D721Med (cell line): ENCODE results near the gene NKX2-1.

Experiments
- DNase-seq: peaks from one replicate; pipeline ENCODE4 v3.0.0; 2011; ENCODE audit warnings: low spot score; ENCODE audit not compliant: insufficient read length
- FAIRE-seq: peaks from 2 replicates; lab custom pipeline; 2011; peaks lifted over from hg19 to GRCh38; lab: Jason Lieb, UNC
- TF ChIP-seq, protein P1 (sequence below): IDR thresholded peaks from 2 replicates; pipeline ENCODE4 v1.5.1; 2012; ENCODE audit warnings: mild to moderate bottlenecking, control low read depth; ENCODE audit not compliant: insufficient read depth; ENCODE audit errors: missing control alignments

The NKX2-1 gene

DNA sequence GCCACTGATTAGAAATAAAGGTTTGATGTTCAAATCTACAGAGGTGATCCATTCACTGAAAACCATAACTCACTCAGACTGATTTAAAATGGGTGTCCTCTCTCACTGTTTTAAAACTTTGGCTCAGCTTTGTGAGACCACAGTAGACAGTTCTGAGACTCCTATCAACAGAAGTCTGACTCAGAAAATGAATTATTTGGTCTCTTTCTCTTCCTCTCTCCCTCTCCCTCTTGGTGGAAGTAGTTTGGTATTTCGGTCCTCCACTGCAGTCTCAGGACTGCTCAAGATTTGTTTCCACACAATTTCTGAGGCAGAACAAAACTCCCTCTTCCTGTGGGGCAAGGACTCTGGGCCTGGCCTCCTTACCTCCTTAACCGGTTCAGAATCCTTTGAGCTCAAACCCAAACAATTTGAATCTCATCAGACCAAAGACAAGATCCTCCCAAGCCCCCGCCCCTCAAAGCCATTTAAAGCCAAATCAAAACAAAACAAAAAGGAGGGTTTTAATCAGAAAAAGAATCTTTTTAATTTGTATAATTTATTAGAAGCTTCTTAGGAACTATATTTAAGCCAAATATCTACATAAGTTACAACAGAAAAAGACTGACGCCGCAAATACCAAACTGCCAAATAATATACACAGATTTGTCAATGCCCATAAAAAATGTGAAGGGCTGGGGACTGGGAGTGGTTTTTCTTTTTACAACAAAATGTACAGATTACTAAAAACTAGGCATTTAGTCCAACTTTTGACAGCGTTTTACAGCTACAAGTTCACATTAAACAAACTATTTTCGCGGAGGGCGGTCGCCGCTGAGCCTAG is 3.9 kb downstream of the NKX2-1 start:
- TF ChIP-seq, protein P1, sequence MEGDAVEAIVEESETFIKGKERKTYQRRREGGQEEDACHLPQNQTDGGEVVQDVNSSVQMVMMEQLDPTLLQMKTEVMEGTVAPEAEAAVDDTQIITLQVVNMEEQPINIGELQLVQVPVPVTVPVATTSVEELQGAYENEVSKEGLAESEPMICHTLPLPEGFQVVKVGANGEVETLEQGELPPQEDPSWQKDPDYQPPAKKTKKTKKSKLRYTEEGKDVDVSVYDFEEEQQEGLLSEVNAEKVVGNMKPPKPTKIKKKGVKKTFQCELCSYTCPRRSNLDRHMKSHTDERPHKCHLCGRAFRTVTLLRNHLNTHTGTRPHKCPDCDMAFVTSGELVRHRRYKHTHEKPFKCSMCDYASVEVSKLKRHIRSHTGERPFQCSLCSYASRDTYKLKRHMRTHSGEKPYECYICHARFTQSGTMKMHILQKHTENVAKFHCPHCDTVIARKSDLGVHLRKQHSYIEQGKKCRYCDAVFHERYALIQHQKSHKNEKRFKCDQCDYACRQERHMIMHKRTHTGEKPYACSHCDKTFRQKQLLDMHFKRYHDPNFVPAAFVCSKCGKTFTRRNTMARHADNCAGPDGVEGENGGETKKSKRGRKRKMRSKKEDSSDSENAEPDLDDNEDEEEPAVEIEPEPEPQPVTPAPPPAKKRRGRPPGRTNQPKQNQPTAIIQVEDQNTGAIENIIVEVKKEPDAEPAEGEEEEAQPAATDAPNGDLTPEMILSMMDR = no peak
- FAIRE-seq = no peak
- no peak for DNase-seq

DNA sequence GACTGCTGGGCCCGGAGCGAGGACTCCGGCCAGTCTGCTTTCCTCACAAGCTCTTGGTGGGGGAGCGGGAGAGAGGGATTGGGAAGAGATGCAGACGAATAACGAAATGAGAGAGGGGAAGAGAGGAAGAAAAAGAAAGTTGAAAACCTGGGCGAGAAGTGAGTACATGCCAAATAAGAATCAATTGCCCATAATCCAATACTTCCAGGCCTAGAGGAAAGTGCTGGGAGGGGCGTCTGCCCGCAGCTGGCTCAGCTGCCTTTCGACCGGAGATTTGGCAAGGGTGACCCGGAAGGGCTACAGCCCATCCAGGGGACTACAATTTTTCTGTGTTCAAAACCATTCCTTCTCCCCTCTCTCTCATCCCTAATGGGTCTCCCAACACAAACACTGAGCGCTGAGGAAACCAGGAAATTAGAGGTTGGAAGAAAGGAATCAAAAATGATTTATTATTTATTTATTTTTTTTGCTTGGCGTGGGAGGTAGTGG is 4.9 kb downstream of the NKX2-1 start:
- FAIRE-seq (no peak), DNase-seq (no peak)
- TF ChIP-seq, protein P1 = no peak

DNA sequence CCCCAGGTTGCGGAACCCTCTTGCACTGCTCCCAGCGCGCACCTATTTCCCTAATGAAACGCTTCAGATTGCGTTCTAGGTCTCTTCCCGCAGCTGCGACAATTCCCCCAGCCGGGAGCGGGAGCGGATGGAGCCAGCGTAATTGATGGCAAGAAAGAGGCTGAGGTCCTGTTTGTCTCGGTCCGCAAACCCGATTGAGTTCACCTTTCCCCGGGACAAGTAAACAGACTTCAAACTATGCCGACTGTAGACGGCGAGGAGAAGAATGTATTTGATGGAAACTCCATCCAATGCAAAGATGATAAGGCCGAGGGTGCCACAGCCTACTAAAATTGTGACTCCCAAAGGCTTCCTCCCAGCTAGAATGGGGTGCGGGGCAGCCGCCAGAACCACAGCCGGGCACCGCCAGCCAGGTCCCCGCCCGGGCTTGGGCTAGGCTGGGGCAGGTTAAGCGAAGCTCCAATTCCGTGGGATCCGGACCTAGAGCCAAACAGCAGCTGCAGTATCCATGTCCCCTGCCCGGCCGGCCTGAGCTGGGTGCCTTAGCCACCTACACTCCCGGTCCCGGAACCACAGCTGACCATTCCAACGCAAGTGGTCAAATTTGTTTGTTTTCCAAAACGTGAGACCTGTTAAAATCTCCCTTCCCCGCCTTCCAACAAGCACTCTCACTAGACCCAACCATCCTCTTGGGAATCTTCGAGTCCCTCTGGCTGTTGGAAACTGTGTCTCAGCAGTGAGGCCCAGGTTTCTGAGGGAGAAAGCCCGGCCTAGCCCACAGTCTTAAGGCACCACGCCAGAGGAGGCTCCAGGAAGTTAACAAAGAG is 5.5 kb downstream of the NKX2-1 start:
- TF ChIP-seq, protein P1 = no peak
- FAIRE-seq = no peak
- DNase-seq = no peak

DNA sequence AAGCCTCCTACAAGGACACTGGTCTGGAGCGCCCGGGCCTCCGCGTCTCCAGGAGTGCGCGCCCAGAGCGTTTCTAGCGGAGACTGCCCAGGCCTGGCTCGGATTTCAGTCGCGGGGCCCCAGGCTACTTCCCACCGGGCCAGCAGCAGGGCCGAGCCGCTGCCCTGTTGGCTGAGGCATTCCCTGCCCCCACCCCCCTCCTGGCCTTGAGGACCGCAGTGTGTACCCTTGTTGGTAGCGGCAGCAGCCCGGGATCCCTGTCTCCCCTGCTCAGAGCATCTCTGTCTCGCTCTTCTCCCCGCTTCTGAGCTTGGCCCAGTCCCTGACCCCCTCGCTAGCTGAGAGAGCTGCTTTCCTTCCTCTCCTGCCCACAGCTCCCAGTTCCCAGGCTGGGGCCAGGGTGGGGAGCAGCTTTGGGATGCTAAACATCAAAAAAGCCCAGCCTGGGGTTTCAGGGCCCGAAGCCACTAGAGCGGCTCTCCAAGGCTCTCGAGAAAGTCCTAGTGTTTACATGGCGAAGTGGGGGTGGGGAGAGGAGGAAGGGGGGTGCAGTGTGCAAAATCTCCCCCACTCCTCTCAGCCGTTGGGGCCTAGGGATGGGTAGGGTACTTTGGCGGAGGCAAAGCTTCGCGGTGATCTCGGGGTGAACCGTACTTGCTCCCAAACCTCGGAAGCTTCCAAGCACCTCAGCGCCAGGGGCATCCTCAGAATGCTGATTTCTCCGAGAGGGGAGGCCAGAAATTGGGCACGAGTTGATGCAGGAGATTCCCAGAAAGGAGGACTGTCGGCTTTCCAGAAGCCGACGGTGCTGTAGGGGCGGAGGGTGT is 6.4 kb downstream of the NKX2-1 start:
- TF ChIP-seq, protein P1 = no peak
- DNase-seq = no peak
- no peak for FAIRE-seq

DNA sequence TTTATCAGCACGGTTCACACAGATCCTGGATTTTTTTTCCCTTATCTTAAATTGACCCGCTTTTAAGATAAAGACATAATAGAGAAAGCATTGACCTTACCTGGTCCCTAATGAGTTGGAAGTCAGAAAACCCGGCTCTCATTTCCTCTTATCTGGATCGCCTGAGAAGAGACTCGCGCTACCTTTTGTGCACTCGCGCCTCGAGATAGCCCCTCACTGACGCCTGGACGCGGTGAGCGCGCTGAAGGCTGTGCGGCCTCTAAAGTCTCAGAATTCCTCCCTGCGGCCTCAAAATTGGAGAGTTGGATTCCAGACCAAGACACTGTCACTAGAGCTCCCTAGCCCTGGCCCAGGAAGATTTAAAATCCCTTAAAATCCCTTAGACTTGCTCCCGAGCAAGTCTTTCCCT is 7.0 kb downstream of the NKX2-1 start:
- no peak for DNase-seq
- FAIRE-seq = no peak
- TF ChIP-seq, protein P1 = no peak

DNA sequence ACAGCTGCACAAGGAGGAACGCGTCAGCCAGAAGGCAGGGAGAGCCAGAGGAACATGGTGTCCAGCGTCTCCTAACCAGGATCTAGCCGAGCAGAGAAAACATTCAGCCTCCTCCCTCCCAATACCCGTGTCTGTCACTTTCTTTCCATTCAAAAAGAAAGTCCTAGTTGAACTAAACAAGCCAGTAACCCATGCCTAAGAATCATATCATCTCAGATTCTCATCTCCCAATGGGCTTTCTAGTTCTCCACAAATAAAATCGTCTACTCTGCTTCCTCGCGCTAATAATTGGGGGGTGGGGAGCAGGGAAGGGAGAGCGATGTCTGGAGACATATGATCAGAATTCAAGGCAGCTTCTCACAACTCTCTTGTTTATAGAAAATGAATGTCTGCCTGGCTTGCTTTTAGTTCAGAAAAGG is 7.4 kb downstream of the NKX2-1 start:
- TF ChIP-seq, protein P1 = no peak
- DNase-seq (no peak), FAIRE-seq (no peak)
